A673 (cell line): ENCODE measurements around the gene UACA. TPM values are rescaled to one million over a fixed set of nuclear protein-coding genes. Genes with fewer than 3 reads are reported as not detected.

ENCODE experiments used
- BruUV-seq: library from RNA; stranded (reverse); fragments of 400-500 nt; replicated peaks from 2 replicates; lab custom pipeline; 2021; lab: Mats Ljungman, UMichigan
- CTCF ChIA-PET: fragments of 300-600 bp; sonication (Branson Sonifier 250); formaldehyde crosslinking; loops from one replicate; lab custom pipeline; 2022; ENCODE audit warnings: antibody characterized with exemption; lab: Charles Lee
- POLR2A ChIA-PET: fragments of 300-600 bp; sonication (Branson Sonifier 250); formaldehyde crosslinking; loops from one replicate; lab custom pipeline; 2022; ENCODE audit warnings: antibody characterized with exemption; ENCODE audit not compliant: low non-redundant PET; lab: Charles Lee
- DNase-seq: peaks from one replicate; pipeline ENCODE4 v3.0.0-alpha.2; 2015; ENCODE audit warnings: low spot score
- H3K27ac ChIP-seq: fragments of 200-600 bp; sonication (generic); 2 replicates; pipeline ENCODE4 v1.5.1; 2016; ENCODE audit warnings: mixed run types, low read depth, mild to moderate bottlenecking, mixed read lengths, antibody characterized with exemption, low read length; ENCODE audit not compliant: poor library complexity, severe bottlenecking
- H3K27me3 ChIP-seq: fragments of 200-600 bp; sonication (generic); replicated peaks from 2 replicates; pipeline ENCODE4 v1.6.1; 2017; ENCODE audit warnings: mixed run types, low read depth, mild to moderate bottlenecking, mixed read lengths, antibody characterized with exemption, low read length; ENCODE audit not compliant: insufficient read depth, poor library complexity
- H3K36me3 ChIP-seq: fragments of 200-600 bp; sonication (generic); 2 replicates; pipeline ENCODE4 v1.6.1; 2016; ENCODE audit warnings: mixed run types, mild to moderate bottlenecking, mixed read lengths, antibody characterized with exemption, low read length; ENCODE audit not compliant: insufficient read depth, poor library complexity, severe bottlenecking
- H3K4me1 ChIP-seq: fragments of 200-600 bp; sonication (generic); 2 replicates; pipeline ENCODE4 v1.6.1; 2017; ENCODE audit warnings: mixed run types, mild to moderate bottlenecking, mixed read lengths, antibody characterized with exemption, low read length; ENCODE audit not compliant: insufficient read depth, poor library complexity, severe bottlenecking
- H3K4me3 ChIP-seq: fragments of 200-600 bp; sonication (generic); 2 replicates; pipeline ENCODE4 v1.5.1; 2016; ENCODE audit warnings: low read depth, mixed run types, mild to moderate bottlenecking, mixed read lengths, low read length; ENCODE audit not compliant: poor library complexity, severe bottlenecking
- H3K9me3 ChIP-seq: fragments of 200-600 bp; sonication (generic); 2 replicates; pipeline ENCODE4 v1.6.1; 2016; ENCODE audit warnings: mixed run types, low read depth, mild to moderate bottlenecking, mixed read lengths, antibody characterized with exemption, low read length; ENCODE audit not compliant: poor library complexity, severe bottlenecking
- EZH2 ChIP-seq: fragments of 200-600 bp; sonication (generic); IDR thresholded peaks from 2 replicates; pipeline ENCODE4 v1.6.1; 2017; ENCODE audit warnings: borderline replicate concordance, low read depth, mild to moderate bottlenecking, mixed read lengths, antibody characterized with exemption, low read length; ENCODE audit not compliant: poor library complexity, severe bottlenecking
- intact Hi-C: fragments of 100-400 bp; cut with micrococcal nuclease; formaldehyde crosslinking; loops from one replicate; pipeline ENCODE4 v1.10.0; 2022; ENCODE audit not compliant: unreplicated experiment
- total RNA-seq: library from RNA; stranded (reverse); gene quantifications from 2 replicates; pipeline ENCODE4 v1.2.3, GENCODE V29; 2021
- TF ChIP-seq, protein P1 (sequence below): fragments of 300-800, 200-600 bp; sonication (generic); conservative IDR thresholded peaks from 2 replicates; pipeline ENCODE4 v1.5.1; 2017; ENCODE audit warnings: low read depth, mild to moderate bottlenecking, antibody characterized with exemption, low read length, moderate library complexity, mixed read lengths

Gene UACA
- total RNA-seq, 1 experiment from 2014 or later: 26.9 TPM

DNA sequence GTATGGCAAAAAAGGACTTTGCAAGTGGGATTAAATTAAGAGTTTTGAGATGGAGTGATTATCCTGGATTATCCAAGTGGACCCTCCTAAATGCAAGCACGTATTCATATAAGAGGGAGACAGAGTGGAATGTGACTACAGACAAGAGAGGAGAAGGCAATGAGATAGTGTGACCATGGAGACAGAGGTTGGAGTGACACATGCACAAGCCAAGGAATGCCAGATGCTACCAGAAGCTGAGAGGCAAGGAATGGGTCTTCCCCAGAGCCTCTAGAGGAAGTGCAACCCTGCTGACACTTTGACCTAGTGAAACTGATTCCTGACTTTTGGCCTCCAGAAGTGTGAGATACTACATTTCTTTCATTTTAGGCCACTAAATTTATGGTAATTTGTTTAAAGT lies 117.2 kb downstream of the UACA start:
- no peaks in the 10 kb centered on the region for H3K36me3 ChIP-seq
- no peak overlapping the region for H3K27ac ChIP-seq
- H3K9me3 ChIP-seq: no peaks in the 10 kb centered on the region
- intact Hi-C loops: no loop called here
- ChIA-PET POLR2A (no interaction called here), CTCF (no interaction called here)
- no TSS peak for BruUV-seq
- no peaks in the 10 kb centered on the region for H3K4me1 ChIP-seq
- no peaks in the 10 kb centered on the region for H3K27me3 ChIP-seq
- no peak for TF ChIP-seq EZH2
- TF ChIP-seq, protein P1, sequence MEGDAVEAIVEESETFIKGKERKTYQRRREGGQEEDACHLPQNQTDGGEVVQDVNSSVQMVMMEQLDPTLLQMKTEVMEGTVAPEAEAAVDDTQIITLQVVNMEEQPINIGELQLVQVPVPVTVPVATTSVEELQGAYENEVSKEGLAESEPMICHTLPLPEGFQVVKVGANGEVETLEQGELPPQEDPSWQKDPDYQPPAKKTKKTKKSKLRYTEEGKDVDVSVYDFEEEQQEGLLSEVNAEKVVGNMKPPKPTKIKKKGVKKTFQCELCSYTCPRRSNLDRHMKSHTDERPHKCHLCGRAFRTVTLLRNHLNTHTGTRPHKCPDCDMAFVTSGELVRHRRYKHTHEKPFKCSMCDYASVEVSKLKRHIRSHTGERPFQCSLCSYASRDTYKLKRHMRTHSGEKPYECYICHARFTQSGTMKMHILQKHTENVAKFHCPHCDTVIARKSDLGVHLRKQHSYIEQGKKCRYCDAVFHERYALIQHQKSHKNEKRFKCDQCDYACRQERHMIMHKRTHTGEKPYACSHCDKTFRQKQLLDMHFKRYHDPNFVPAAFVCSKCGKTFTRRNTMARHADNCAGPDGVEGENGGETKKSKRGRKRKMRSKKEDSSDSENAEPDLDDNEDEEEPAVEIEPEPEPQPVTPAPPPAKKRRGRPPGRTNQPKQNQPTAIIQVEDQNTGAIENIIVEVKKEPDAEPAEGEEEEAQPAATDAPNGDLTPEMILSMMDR: no peak
- no peak for DNase-seq
- no peak overlapping the region for H3K4me3 ChIP-seq

DNA sequence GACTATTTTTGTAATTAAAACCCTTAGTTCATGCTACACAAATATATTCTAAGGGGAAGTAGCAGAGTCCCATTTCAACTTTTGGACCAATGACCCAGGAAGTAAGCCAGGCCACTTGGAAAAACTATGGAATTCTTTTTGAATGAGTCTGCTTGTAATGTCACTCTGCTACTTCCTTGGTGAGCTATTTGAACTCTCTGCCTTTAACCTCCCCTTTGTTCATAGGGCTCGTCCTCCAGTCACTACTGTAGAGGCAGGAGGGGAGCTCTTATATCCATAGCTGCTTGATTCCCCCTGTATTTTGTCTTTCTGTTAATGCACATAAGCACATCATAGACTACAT lies 119.6 kb downstream of the UACA start:
- Histone ChIP-seq H3K36me3 (no peaks in the 10 kb centered on the region), H3K4me3 (no peak overlapping the region), H3K27ac (no peak overlapping the region), H3K27me3 (no peaks in the 10 kb centered on the region), H3K9me3 (no peaks in the 10 kb centered on the region), H3K4me1 (no peaks in the 10 kb centered on the region)
- no peak for DNase-seq
- TF ChIP-seq, protein P1: no peak
- TF ChIP-seq EZH2: no peak
- CTCF ChIA-PET: interaction anchor here (0.5 kb wide), 1 partner anchor 7 kb away, joined by 3 read pairs; no protein-coding TSS in a partner anchor
- intact Hi-C loops: no loop called here
- POLR2A ChIA-PET: no interaction called here
- no TSS peak for BruUV-seq

DNA sequence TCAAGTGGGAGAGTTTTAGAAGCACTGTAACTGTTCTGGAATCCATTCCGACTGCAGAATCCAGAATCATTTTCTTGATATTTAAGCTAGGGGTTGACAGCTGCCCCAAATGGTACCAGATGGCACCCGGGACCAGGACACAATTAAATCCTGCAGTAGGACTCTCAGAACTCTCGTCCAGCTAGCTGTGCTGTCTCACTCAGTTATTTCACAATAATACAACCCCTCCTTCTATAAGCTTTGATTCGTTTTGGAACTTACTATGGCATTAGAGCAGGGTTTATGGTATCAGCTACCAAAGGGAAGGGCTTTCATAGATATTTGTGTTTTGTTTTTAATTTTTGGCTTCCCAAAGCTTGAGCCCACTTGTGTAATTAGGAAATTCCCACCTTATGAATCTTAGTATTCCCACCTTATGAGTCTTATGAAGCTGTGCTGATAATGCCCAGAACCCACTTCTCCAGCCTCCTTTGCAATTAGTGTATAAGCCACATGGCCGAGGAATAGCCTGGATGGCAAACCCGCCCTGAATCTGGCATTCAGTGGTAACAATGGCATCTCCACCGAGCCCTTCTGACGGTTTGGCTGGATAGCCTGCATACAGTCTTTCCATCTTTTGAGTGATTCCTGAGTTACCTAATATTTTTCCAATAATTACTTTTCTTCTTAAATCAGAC lies 120.1 kb downstream of the UACA start:
- H3K4me1 ChIP-seq: no peaks in the 10 kb centered on the region
- TF ChIP-seq, protein P1: no peak
- TF ChIP-seq EZH2: no peak
- POLR2A ChIA-PET: no interaction called here
- H3K9me3 ChIP-seq: no peaks in the 10 kb centered on the region
- H3K27ac ChIP-seq: no peak overlapping the region
- intact Hi-C loops: no loop called here
- H3K36me3 ChIP-seq: no peaks in the 10 kb centered on the region
- no peak for DNase-seq
- BruUV-seq: no TSS peak
- H3K4me3 ChIP-seq: no peak overlapping the region
- CTCF ChIA-PET: interaction anchor here (0.5 kb wide), 1 partner anchor 8 kb away, joined by 3 read pairs; no protein-coding TSS in a partner anchor
- no peaks in the 10 kb centered on the region for H3K27me3 ChIP-seq
